H9 (cell line): ENCODE data around the gene BTN2A1. TPM values are rescaled to one million over a fixed set of nuclear protein-coding genes. Genes with fewer than 3 reads are reported as not detected.

Source experiments
- DNase-seq: peaks from one replicate; pipeline ENCODE4 v3.0.0-alpha.2; 2017
- H2AFZ ChIP-seq: one replicate; pipeline ENCODE4 v1.6.1; 2013; ENCODE audit warnings: mild to moderate bottlenecking, low read length, control low read depth, moderate library complexity
- H2AK5ac ChIP-seq: 2 replicates; pipeline ENCODE4 v1.6.1; 2013; ENCODE audit warnings: low read length, control low read depth, mixed read lengths; ENCODE audit not compliant: insufficient read length
- H2BK120ac ChIP-seq: one replicate; pipeline ENCODE4 v1.6.1; 2013; ENCODE audit warnings: low read depth, mild to moderate bottlenecking, low read length, control low read depth, inconsistent platforms; ENCODE audit not compliant: poor library complexity, severe bottlenecking
- H2BK12ac ChIP-seq: 2 replicates; pipeline ENCODE4 v1.6.1; 2013; ENCODE audit warnings: low read length, control low read depth, mixed read lengths, low read depth; ENCODE audit not compliant: insufficient read length
- H2BK15ac ChIP-seq: 2 replicates; pipeline ENCODE4 v1.6.1; 2013; ENCODE audit warnings: low read depth, low read length, control low read depth
- H2BK20ac ChIP-seq: one replicate; pipeline ENCODE4 v1.6.1; 2013; ENCODE audit warnings: low read depth, mild to moderate bottlenecking, low read length, control low read depth, inconsistent platforms; ENCODE audit not compliant: poor library complexity, severe bottlenecking
- H2BK5ac ChIP-seq: 2 replicates; pipeline ENCODE4 v1.6.1; 2013; ENCODE audit warnings: low read length, control low read depth, mixed read lengths; ENCODE audit not compliant: insufficient read length
- H3K14ac ChIP-seq: 2 replicates; pipeline ENCODE4 v1.6.1; 2013; ENCODE audit warnings: low read length, control low read depth; ENCODE audit not compliant: insufficient read depth
- H3K18ac ChIP-seq: 2 replicates; pipeline ENCODE4 v1.6.1; 2013; ENCODE audit warnings: low read depth, mild to moderate bottlenecking, mixed read lengths, low read length, control low read depth; ENCODE audit not compliant: insufficient read length
- H3K23ac ChIP-seq: 2 replicates; pipeline ENCODE4 v1.6.1; 2013; ENCODE audit warnings: low read length, control low read depth, mixed read lengths, low read depth; ENCODE audit not compliant: insufficient read length
- H3K23me2 ChIP-seq: 2 replicates; pipeline ENCODE4 v1.6.1; 2013; ENCODE audit warnings: low read depth, mild to moderate bottlenecking, mixed read lengths, low read length, control low read depth; ENCODE audit not compliant: insufficient read length, poor library complexity, severe bottlenecking
- H3K27ac ChIP-seq: 2 replicates; pipeline ENCODE4 v1.5.1; 2013; ENCODE audit warnings: low read length, control low read depth, mixed read lengths, low read depth; ENCODE audit not compliant: insufficient read length
- H3K27me3 ChIP-seq: 2 replicates; pipeline ENCODE4 v1.6.1; 2013; ENCODE audit warnings: low read length, control low read depth, inconsistent platforms; ENCODE audit not compliant: insufficient read depth
- H3K4ac ChIP-seq: 2 replicates; pipeline ENCODE4 v1.6.1; 2013; ENCODE audit warnings: low read depth, mild to moderate bottlenecking, control low read depth, inconsistent platforms, low read length, moderate library complexity
- H3K4me1 ChIP-seq: 2 replicates; pipeline ENCODE4 v1.6.1; 2013; ENCODE audit warnings: low read length, control low read depth, inconsistent platforms; ENCODE audit not compliant: insufficient read depth
- H3K4me2 ChIP-seq: 2 replicates; pipeline ENCODE4 v1.6.1; 2013; ENCODE audit warnings: low read length, control low read depth, mixed read lengths; ENCODE audit not compliant: insufficient read length, insufficient read depth
- H3K56ac ChIP-seq: 2 replicates; pipeline ENCODE4 v1.6.1; 2013; ENCODE audit warnings: low read depth, mild to moderate bottlenecking, mixed read lengths, low read length, control low read depth; ENCODE audit not compliant: insufficient read length
- H3K79me1 ChIP-seq: 2 replicates; pipeline ENCODE4 v1.6.1; 2013; ENCODE audit warnings: low read depth, mild to moderate bottlenecking, moderate library complexity, low read length, control low read depth, inconsistent platforms; ENCODE audit not compliant: insufficient read depth, poor library complexity, severe bottlenecking
- H3K79me2 ChIP-seq: 2 replicates; pipeline ENCODE4 v1.6.1; 2013; ENCODE audit warnings: low read length, control low read depth, inconsistent platforms; ENCODE audit not compliant: insufficient read depth
- H3K9ac ChIP-seq: 2 replicates; pipeline ENCODE4 v1.6.1; 2013; ENCODE audit warnings: low read length, control low read depth, mixed read lengths; ENCODE audit not compliant: insufficient read length; ENCODE audit errors: extremely low read depth
- H3K9me3 ChIP-seq: one replicate; pipeline ENCODE4 v1.6.1; 2013; ENCODE audit warnings: low read depth, low read length, inconsistent platforms; ENCODE audit not compliant: control insufficient read depth
- H3T11ph ChIP-seq: one replicate; pipeline ENCODE4 v1.6.1; 2013; ENCODE audit warnings: mild to moderate bottlenecking, low read length, control low read depth, inconsistent platforms
- H4K20me1 ChIP-seq: one replicate; pipeline ENCODE4 v1.6.1; 2013; ENCODE audit not compliant: control insufficient read depth, insufficient read length, insufficient read depth
- H4K5ac ChIP-seq: 2 replicates; pipeline ENCODE4 v1.6.1; 2013; ENCODE audit warnings: low read depth, mild to moderate bottlenecking, mixed read lengths, low read length, control low read depth; ENCODE audit not compliant: insufficient read length
- H4K8ac ChIP-seq: replicated peaks from 2 replicates; pipeline ENCODE4 v1.6.1; 2013; ENCODE audit warnings: low read length, control low read depth, mixed read lengths, low read depth; ENCODE audit not compliant: insufficient read length
- H4K91ac ChIP-seq: 2 replicates; pipeline ENCODE4 v1.6.1; 2013; ENCODE audit warnings: low read depth, mild to moderate bottlenecking, moderate library complexity, mixed read lengths, low read length, control low read depth; ENCODE audit not compliant: insufficient read length
- H3K27ac Mint-ChIP-seq, 3 experiments: 2 replicates in 2 of 3; 3 replicates in 1 of 3; pipeline ENCODE4 v1.8.0; 2020 to 2021; ENCODE audit warnings: mixed read lengths in 3 of 3, mild to moderate bottlenecking in 1 of 3, moderate library complexity in 1 of 3
- H3K27me3 Mint-ChIP-seq: 2 replicates; pipeline ENCODE4 v1.8.0; 2021; ENCODE audit warnings: low read depth, mild to moderate bottlenecking, moderate library complexity, mixed read lengths
- H3K36me3 Mint-ChIP-seq, 3 experiments: 2 replicates in 2 of 3; 3 replicates in 1 of 3; pipeline ENCODE4 v1.8.0; 2020 to 2021; ENCODE audit warnings: low read depth in 3 of 3, mixed read lengths in 3 of 3; ENCODE audit not compliant: insufficient read depth in 1 of 3
- H3K4me1 Mint-ChIP-seq, 2 experiments: 2 replicates each; pipeline ENCODE4 v1.8.0; 2020; ENCODE audit warnings: mixed read lengths in 2 of 2
- H3K4me3 Mint-ChIP-seq, 2 experiments: 2 replicates in 1 of 2; 3 replicates in 1 of 2; pipeline ENCODE4 v1.8.0; 2020 to 2021; ENCODE audit warnings: mild to moderate bottlenecking in 2 of 2, mixed read lengths in 2 of 2, moderate library complexity in 1 of 2
- H3K9me3 Mint-ChIP-seq, 2 experiments: 2 replicates in 1 of 2; 3 replicates in 1 of 2; pipeline ENCODE4 v1.8.0; 2020; ENCODE audit warnings: mild to moderate bottlenecking in 2 of 2, mixed read lengths in 2 of 2, moderate library complexity in 1 of 2
- WGBS: extraction: QIAGEN DNeasy Blood & Tissue Kit; methylation state at CpG from one replicate; pipeline ENCODE4 v1.1.7; 2013; ENCODE audit warnings: missing lambda C conversion rate, low lambda C conversion rate, mixed read lengths; ENCODE audit not compliant: insufficient read length; ENCODE audit errors: extremely low coverage; 5-methylcytosine and 5-hydroxymethylcytosine counted together
- total RNA-seq: library from RNA; stranded (reverse); gene quantifications from 2 replicates; pipeline ENCODE4 v1.2.1, GENCODE V29; 2021
- TF ChIP-seq, protein P1 (sequence below): fragments of 200-600 bp; sonication (generic); conservative IDR thresholded peaks from 3 replicates; pipeline ENCODE4 v1.8.0; 2021; ENCODE audit warnings: antibody characterized with exemption, mild to moderate bottlenecking

Gene BTN2A1
- total RNA-seq, 1 experiment from 2014 or later: 18.4 TPM

DNA sequence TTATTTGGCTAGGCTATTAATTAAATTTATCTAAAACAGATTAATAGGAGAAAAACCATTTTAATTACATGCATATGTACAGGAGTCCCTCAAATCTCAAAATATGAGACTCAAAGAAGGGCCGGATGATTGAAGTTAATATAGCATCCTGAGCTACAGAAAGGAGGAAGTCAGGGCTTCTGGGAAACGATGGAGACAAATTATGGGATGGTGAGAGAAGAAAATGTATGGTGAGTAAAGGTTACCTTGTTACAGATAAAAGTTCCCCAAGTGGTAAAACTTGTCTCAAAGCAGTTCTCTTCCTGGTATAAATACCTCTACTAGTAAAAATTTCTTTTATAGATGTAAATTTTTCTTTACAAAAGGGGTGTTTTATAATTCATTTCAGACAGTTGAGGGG, 26.4 kb downstream of the BTN2A1 start:
- TF ChIP-seq, protein P1, sequence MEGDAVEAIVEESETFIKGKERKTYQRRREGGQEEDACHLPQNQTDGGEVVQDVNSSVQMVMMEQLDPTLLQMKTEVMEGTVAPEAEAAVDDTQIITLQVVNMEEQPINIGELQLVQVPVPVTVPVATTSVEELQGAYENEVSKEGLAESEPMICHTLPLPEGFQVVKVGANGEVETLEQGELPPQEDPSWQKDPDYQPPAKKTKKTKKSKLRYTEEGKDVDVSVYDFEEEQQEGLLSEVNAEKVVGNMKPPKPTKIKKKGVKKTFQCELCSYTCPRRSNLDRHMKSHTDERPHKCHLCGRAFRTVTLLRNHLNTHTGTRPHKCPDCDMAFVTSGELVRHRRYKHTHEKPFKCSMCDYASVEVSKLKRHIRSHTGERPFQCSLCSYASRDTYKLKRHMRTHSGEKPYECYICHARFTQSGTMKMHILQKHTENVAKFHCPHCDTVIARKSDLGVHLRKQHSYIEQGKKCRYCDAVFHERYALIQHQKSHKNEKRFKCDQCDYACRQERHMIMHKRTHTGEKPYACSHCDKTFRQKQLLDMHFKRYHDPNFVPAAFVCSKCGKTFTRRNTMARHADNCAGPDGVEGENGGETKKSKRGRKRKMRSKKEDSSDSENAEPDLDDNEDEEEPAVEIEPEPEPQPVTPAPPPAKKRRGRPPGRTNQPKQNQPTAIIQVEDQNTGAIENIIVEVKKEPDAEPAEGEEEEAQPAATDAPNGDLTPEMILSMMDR: no peak
- Histone ChIP-seq H3K18ac (no peak overlapping the region), H3K4me2 (no peak overlapping the region), H2BK5ac (no peak overlapping the region), H2BK20ac (no peak overlapping the region), H4K20me1 (no peaks in the 10 kb centered on the region), H3K27me3 (no peaks in the 10 kb centered on the region), H2BK12ac (no peak overlapping the region), H4K8ac (no peak overlapping the region), H2BK15ac (no peak overlapping the region), H3K9ac (no peak overlapping the region), H3K23me2 (no peaks in the 10 kb centered on the region), H2AK5ac (no peak overlapping the region), H3K4ac (no peak overlapping the region), H3K4me1 (no peaks in the 10 kb centered on the region), H4K5ac (no peak overlapping the region), H3K79me2 (no peaks in the 10 kb centered on the region), H3K56ac (no peak overlapping the region), H3K9me3 (no peaks in the 10 kb centered on the region), H4K91ac (no peak overlapping the region), H2AFZ (no peak overlapping the region), H3K27ac (no peak overlapping the region), H3K23ac (no peak overlapping the region), H2BK120ac (no peak overlapping the region), H3T11ph (no peak overlapping the region), H3K79me1 (no peaks in the 10 kb centered on the region), H3K14ac (no peak overlapping the region)
- H3K9me3 Mint-ChIP-seq: peaks cover 5 to 17% of the 10 kb centered on the region in 2 experiments; a peak in 4 of 5 replicates
- DNase-seq: no peak
- no peaks in the 10 kb centered on the region for H3K27me3 Mint-ChIP-seq
- H3K36me3 Mint-ChIP-seq: no peaks in the 10 kb centered on the region; a peak in 1 of 7 replicates
- no peak overlapping the region for H3K27ac Mint-ChIP-seq
- no peak overlapping the region for H3K4me3 Mint-ChIP-seq
- H3K4me1 Mint-ChIP-seq: no peaks in the 10 kb centered on the region
- no CpG with 5 or more reads among the region's 2 CpGs for WGBS
